SU-DHL-6 (cell line): ENCODE data around the gene TOX2.

Source experiments
- CTCF ChIP-seq: fragments of 200-600 bp; sonication (generic); IDR thresholded peaks from one replicate; pipeline ENCODE4 v1.5.1; 2017; ENCODE audit warnings: antibody characterized with exemption, mild to moderate bottlenecking, low read length, moderate library complexity; ENCODE audit not compliant: insufficient read depth, poor library complexity, severe bottlenecking
- EZH2phosphoT487 ChIP-seq: fragments of 200-600 bp; sonication (generic), shearing (Covaris generic); conservative IDR thresholded peaks from 2 replicates; pipeline ENCODE4 v1.6.1; 2018; ENCODE audit warnings: mild to moderate bottlenecking, antibody characterized with exemption, low read length, moderate library complexity, mixed read lengths

DNA sequence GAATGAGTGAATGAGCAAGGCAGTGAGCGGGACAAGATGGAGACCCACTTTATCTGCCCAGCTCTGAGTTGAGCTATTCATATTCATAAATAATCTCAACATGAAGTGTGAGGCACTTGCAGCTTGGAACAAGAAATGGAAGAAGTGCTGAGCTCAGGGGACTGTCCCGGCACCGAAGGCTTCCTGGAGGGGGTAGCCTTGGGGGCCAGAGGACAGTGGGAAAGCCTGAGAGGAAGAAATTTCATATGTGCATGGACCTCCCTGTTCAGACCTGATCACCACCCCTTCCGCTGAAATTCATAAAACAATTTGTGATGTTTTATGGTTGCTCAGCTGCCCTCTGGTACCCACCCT, 103.2 kb downstream of the TOX2 start:
- no peak for TF ChIP-seq CTCF
- no peak for TF ChIP-seq EZH2phosphoT487
